Measurements from ENCODE around the gene RAB27A. TPM values are rescaled to one million over a fixed set of nuclear protein-coding genes. Genes with fewer than 3 reads are reported as not detected.
"Not testable (repeated sequence)": the region's sequence is repeated elsewhere in the genome, so short reads cannot be mapped to it uniquely, and the experiment has no call there.

Gene RAB27A
- total and polyA plus RNA-seq, 2 of the 8 experiments (the other 6 are each of a cell fraction or from before 2014, with no cell fraction given), result 2.3 to 6.5 TPM

DNA sequence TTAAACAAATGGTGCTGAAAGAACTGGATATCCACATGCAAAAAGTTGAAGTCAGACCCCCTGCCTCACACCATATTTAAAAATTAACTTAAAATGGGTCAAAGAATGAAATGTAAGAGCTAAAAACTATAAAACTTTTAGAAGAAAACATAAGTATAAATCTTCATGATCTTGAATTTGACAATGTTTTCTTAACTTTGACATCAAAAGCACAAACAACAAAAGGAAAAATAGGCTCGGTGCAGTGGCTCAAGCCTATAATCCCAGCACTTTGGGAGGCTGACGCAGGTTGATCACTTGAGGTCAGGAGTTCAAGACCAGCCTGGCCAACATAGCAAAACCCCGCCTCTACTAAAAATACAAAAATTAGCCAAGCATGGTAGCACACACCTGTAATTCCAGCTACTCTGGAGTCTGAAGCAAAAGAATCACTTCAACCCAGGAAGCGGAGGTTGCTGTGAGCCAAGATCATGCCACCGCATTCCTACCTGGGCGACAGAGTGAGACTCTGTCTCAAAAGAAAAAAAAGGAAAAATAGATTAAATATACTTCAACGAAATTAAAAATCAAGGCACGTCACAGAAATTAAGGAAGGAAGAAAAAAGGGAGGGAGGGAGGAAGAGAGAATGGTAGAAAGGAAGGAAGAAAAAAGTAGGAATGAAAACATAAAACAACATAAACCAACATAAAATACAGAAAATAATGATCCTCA, 1.5 kb downstream of the RAB27A start (continued):
- TF ChIP-seq JUND (IDR thresholded peaks at IDR 0.05; ENCODE audit: low read length) (no peak), KDM5A (IDR thresholded peaks at IDR 0.05; ENCODE audit: low read length) (no peak), SIX5 (IDR thresholded peaks at IDR 0.05; ENCODE audit: low read depth, low read length) (no peak), PHF8 (conservative IDR thresholded peaks at IDR 0.05; ENCODE audit: low read depth, low read length) (no peak), SP4 (IDR thresholded peaks at IDR 0.05; ENCODE audit: low read length) (no peak)

DNA sequence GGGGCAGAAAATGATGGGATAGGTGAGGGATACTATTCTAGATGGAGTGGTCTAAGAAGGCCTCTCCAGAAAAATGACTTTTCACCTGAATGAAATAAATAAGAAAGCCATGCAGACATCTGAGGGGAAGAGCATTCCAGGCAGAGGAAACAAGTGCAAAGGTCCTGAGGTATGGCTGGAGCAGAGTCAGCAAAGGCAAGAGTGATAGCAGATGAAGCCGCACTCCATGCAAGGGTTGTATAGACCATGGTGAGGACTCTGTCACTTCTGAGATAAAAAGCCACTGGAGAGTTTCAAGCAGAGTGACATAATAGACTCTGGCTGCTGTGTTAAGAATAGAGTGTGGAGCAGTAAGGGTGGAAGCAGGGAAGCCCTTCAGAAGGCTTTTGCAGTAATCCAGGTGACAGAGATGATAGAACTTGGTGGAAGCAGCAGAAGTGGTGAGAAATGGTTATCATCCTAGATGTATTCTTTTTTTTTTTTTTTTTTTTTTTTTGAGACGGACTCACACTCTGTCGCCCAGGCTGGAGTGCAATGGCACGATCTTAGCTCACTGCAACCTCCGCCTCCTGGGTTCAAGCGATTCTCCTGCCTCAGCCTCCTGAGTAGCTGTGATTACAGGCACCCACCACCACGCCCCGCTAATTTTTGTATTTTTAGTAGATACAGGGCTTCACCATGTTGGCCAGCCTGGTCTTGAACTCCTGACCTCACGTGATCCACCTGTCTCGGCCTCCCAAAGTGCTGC, 3.0 kb downstream of the RAB27A start:
- H3K56ac ChIP-seq (replicated peaks; ENCODE audit: insufficient read length, low read depth, low read length); H4K8ac ChIP-seq (ENCODE audit: extremely low read depth, insufficient read depth, low read length); H2AFZ ChIP-seq (ENCODE audit: low read length); H3K79me2 ChIP-seq (ENCODE audit: control insufficient read depth in 1 of 2, insufficient read depth in 2 of 2, low read length in 2 of 2); H3K4me3 ChIP-seq (ENCODE audit: extremely low read depth in 1 of 4, insufficient read depth in 2 of 4, low read depth in 3 of 4, low read length in 4 of 4); H2AK5ac ChIP-seq (ENCODE audit: low read depth, low read length); H4K5ac ChIP-seq (ENCODE audit: insufficient read length, low read depth, low read length); POLR2A ChIA-PET (ENCODE audit: partially characterized antibody); H2BK12ac ChIP-seq (ENCODE audit: low read depth, low read length); H3K9ac ChIP-seq (replicated peaks in 1 of 4; ENCODE audit: extremely low read depth in 1 of 4, low read depth in 3 of 4, low read length in 3 of 4); H2BK15ac ChIP-seq (ENCODE audit: low read length); H4K91ac ChIP-seq (replicated peaks; ENCODE audit: insufficient read length, low read length); H3K27ac ChIP-seq (ENCODE audit: low read depth, low read length); DNase-seq (ENCODE audit: low read depth in 1 of 2, low spot score in 2 of 2); H3K4ac ChIP-seq (replicated peaks; ENCODE audit: insufficient read length, low read depth, low read length); H4K20me1 ChIP-seq (replicated peaks in 1 of 2; ENCODE audit: control insufficient read depth in 1 of 2, insufficient read depth in 2 of 2, low read length in 2 of 2); H3K36me3 ChIP-seq (ENCODE audit: control insufficient read depth in 2 of 4, insufficient read depth in 4 of 4, low read length in 3 of 4); H3K18ac ChIP-seq (ENCODE audit: extremely low read depth, low read length); H3K27me3 ChIP-seq (replicated peaks in 1 of 4; ENCODE audit: control insufficient read depth in 3 of 4, extremely low read depth in 1 of 4, insufficient read depth in 3 of 4, low read length in 3 of 4); H3K4me2 ChIP-seq (ENCODE audit: insufficient read depth in 1 of 2, low read depth in 2 of 2, low read length in 2 of 2); H3K23ac ChIP-seq (ENCODE audit: insufficient read length); H3K14ac ChIP-seq (ENCODE audit: insufficient read length); H3K79me1 ChIP-seq (ENCODE audit: low read depth, low read length); H2BK120ac ChIP-seq (replicated peaks; ENCODE audit: low read depth, low read length); H2BK5ac ChIP-seq (ENCODE audit: low read depth, low read length); H3K9me3 ChIP-seq (ENCODE audit: insufficient read depth in 2 of 2, low read depth in 1 of 2, low read length in 1 of 2); H2BK20ac ChIP-seq (ENCODE audit: low read length); H3K4me1 ChIP-seq (replicated peaks in 1 of 4; ENCODE audit: control insufficient read depth in 3 of 4, insufficient read depth in 4 of 4, low read length in 3 of 4); CTCF ChIA-PET (ENCODE audit: partially characterized antibody); H3K23me2 ChIP-seq (ENCODE audit: low read depth, low read length); FAIRE-seq: not testable (repeated sequence)
- 93% methylated on average over 8 of the region's 10 CpGs; no CpG with 5 or more reads in 1 of the 2 experiments for WGBS, 2 experiments (ENCODE audit: extremely low coverage in 1 of 2, insufficient coverage in 1 of 2, insufficient read length in 1 of 2, insufficient replicate concordance in 2 of 2, low coverage in 1 of 2, low lambda C conversion rate in 2 of 2, missing lambda C conversion rate in 1 of 2)
